ENCODE results near the gene RBM5.

Gene RBM5

GRCh38 chr3:50132421-50133282 lies 43.9 kb downstream of the RBM5 start:
- no peak overlapping the region for H3K14ac ChIP-seq (ENCODE audit: low read length)
- WGBS (ENCODE audit: extremely low coverage, insufficient coverage, insufficient read length): no CpG with 5 or more reads among the region's 6 CpGs
- H2AFZ ChIP-seq (ENCODE audit: insufficient read depth, low read length, poor library complexity): no peak overlapping the region
- H3K27me3 ChIP-seq (ENCODE audit: insufficient read depth, low read length): no peaks in the 10 kb centered on the region
- no peak overlapping the region for H2AK5ac ChIP-seq (ENCODE audit: low read length)
- H3K79me1 ChIP-seq (ENCODE audit: low read length): no peaks in the 10 kb centered on the region
- no peak overlapping the region for H2BK5ac ChIP-seq (ENCODE audit: low read depth, low read length, poor library complexity)
- H3K23ac ChIP-seq (ENCODE audit: low read length): no peak overlapping the region
- H3K4me3 ChIP-seq (ENCODE audit: low read depth, low read length): no peak overlapping the region
- H3K4ac ChIP-seq (ENCODE audit: low read depth, low read length): no peak overlapping the region
- no peak overlapping the region for H3K18ac ChIP-seq (ENCODE audit: low read length)
- peaks cover 2% of the 10 kb centered on the region for H3K9me3 ChIP-seq (ENCODE audit: insufficient read depth, low read depth, low read length)
- H3K27ac ChIP-seq (ENCODE audit: low read depth, low read length): no peak overlapping the region
- no peaks in the 10 kb centered on the region for H3K79me2 ChIP-seq (ENCODE audit: control insufficient read depth, insufficient read depth, low read length, poor library complexity)
- H4K8ac ChIP-seq (ENCODE audit: low read depth, low read length): no peak overlapping the region
- no peaks in the 10 kb centered on the region for H3K4me1 ChIP-seq (ENCODE audit: control insufficient read depth in 1 of 2, insufficient read depth in 2 of 2, low read length in 2 of 2)
- H4K12ac ChIP-seq (ENCODE audit: low read depth, low read length): no peak overlapping the region
- no peak overlapping the region for H3K9ac ChIP-seq (ENCODE audit: low read length)
- DNase-seq: no peak
- H4K91ac ChIP-seq (ENCODE audit: low read depth, low read length): no peak overlapping the region
- no peak overlapping the region for H3K4me2 ChIP-seq (ENCODE audit: low read length)
- no peak overlapping the region for H2BK12ac ChIP-seq (ENCODE audit: low read length)
- H3K36me3 ChIP-seq (ENCODE audit: control insufficient read depth in 1 of 2, insufficient read depth in 2 of 2, low read length in 2 of 2): no peaks in the 10 kb centered on the region
- H2BK120ac ChIP-seq (ENCODE audit: insufficient read depth, low read length, poor library complexity): no peak overlapping the region

GRCh38 chr3:50133283-50133615 lies 44.5 kb downstream of the RBM5 start:
- H3K36me3 ChIP-seq (ENCODE audit: control insufficient read depth in 1 of 2, insufficient read depth in 2 of 2, low read length in 2 of 2): no peaks in the 10 kb centered on the region
- no peak overlapping the region for H2AK5ac ChIP-seq (ENCODE audit: low read length)
- WGBS (ENCODE audit: extremely low coverage, insufficient coverage, insufficient read length): no CpG with 5 or more reads among the region's 4 CpGs
- H3K9me3 ChIP-seq (ENCODE audit: insufficient read depth, low read depth, low read length): peaks cover 2% of the 10 kb centered on the region
- DNase-seq: no peak
- H3K23ac ChIP-seq (ENCODE audit: low read length): no peak overlapping the region
- H3K4me2 ChIP-seq (ENCODE audit: low read length): no peak overlapping the region
- H3K14ac ChIP-seq (ENCODE audit: low read length): no peak overlapping the region
- H3K4me3 ChIP-seq (ENCODE audit: low read depth, low read length): no peak overlapping the region
- H3K18ac ChIP-seq (ENCODE audit: low read length): no peak overlapping the region
- no peaks in the 10 kb centered on the region for H3K79me2 ChIP-seq (ENCODE audit: control insufficient read depth, insufficient read depth, low read length, poor library complexity)
- no peak overlapping the region for H2AFZ ChIP-seq (ENCODE audit: insufficient read depth, low read length, poor library complexity)
- no peaks in the 10 kb centered on the region for H3K4me1 ChIP-seq (ENCODE audit: control insufficient read depth in 1 of 2, insufficient read depth in 2 of 2, low read length in 2 of 2)
- no peaks in the 10 kb centered on the region for H3K27me3 ChIP-seq (ENCODE audit: insufficient read depth, low read length)
- no peak overlapping the region for H2BK120ac ChIP-seq (ENCODE audit: insufficient read depth, low read length, poor library complexity)
- no peak overlapping the region for H3K27ac ChIP-seq (ENCODE audit: low read depth, low read length)
- no peak overlapping the region for H2BK5ac ChIP-seq (ENCODE audit: low read depth, low read length, poor library complexity)
- H3K9ac ChIP-seq (ENCODE audit: low read length): no peak overlapping the region
- no peak overlapping the region for H4K12ac ChIP-seq (ENCODE audit: low read depth, low read length)
- no peak overlapping the region for H4K8ac ChIP-seq (ENCODE audit: low read depth, low read length)
- no peaks in the 10 kb centered on the region for H3K79me1 ChIP-seq (ENCODE audit: low read length)
- H2BK12ac ChIP-seq (ENCODE audit: low read length): no peak overlapping the region
- no peak overlapping the region for H3K4ac ChIP-seq (ENCODE audit: low read depth, low read length)
- H4K91ac ChIP-seq (ENCODE audit: low read depth, low read length): no peak overlapping the region

- Histone ChIP-seq H2BK5ac (ENCODE audit: low read depth, low read length, poor library complexity) (no peak overlapping the region), H3K9me3 (ENCODE audit: insufficient read depth, low read depth, low read length) (peaks cover 2% of the 10 kb centered on the region), H3K9ac (ENCODE audit: low read length) (no peak overlapping the region), H3K27me3 (ENCODE audit: insufficient read depth, low read length) (no peaks in the 10 kb centered on the region), H3K27ac (ENCODE audit: low read depth, low read length) (no peak overlapping the region), H3K4me3 (ENCODE audit: low read depth, low read length) (no peak overlapping the region), H4K12ac (ENCODE audit: low read depth, low read length) (no peak overlapping the region), H2AK5ac (ENCODE audit: low read length) (no peak overlapping the region), H2BK12ac (ENCODE audit: low read length) (no peak overlapping the region), H4K8ac (ENCODE audit: low read depth, low read length) (no peak overlapping the region), H3K4me2 (ENCODE audit: low read length) (no peak overlapping the region), H3K14ac (ENCODE audit: low read length) (no peak overlapping the region), H3K79me2 (ENCODE audit: control insufficient read depth, insufficient read depth, low read length, poor library complexity) (no peaks in the 10 kb centered on the region), H3K23ac (ENCODE audit: low read length) (no peak overlapping the region), H2BK120ac (ENCODE audit: insufficient read depth, low read length, poor library complexity) (no peak overlapping the region), H4K91ac (ENCODE audit: low read depth, low read length) (no peak overlapping the region), H3K79me1 (ENCODE audit: low read length) (no peaks in the 10 kb centered on the region), H3K4me1 (ENCODE audit: control insufficient read depth in 1 of 2, insufficient read depth in 2 of 2, low read length in 2 of 2) (peaks cover 2 to 6% of the 10 kb centered on the region in 2 experiments), H3K18ac (ENCODE audit: low read length) (no peak overlapping the region), H3K4ac (ENCODE audit: low read depth, low read length) (no peak overlapping the region), H2AFZ (ENCODE audit: insufficient read depth, low read length, poor library complexity) (no peak overlapping the region), H3K36me3 (ENCODE audit: control insufficient read depth in 1 of 2, insufficient read depth in 2 of 2, low read length in 2 of 2) (no peaks in the 10 kb centered on the region)
- WGBS (ENCODE audit: extremely low coverage, insufficient coverage, insufficient read length): no CpG with 5 or more reads among the region's 2 CpGs
- no peak for DNase-seq
Measured at GRCh38 chr3:50134367-50134766, 45.6 kb downstream of the RBM5 start.

- no peak overlapping the region for H2AK5ac ChIP-seq (ENCODE audit: low read length)
- no peaks in the 10 kb centered on the region for H3K36me3 ChIP-seq (ENCODE audit: control insufficient read depth in 1 of 2, insufficient read depth in 2 of 2, low read length in 2 of 2)
- H3K23ac ChIP-seq (ENCODE audit: low read length): no peak overlapping the region
- H3K18ac ChIP-seq (ENCODE audit: low read length): no peak overlapping the region
- H2AFZ ChIP-seq (ENCODE audit: insufficient read depth, low read length, poor library complexity): no peak overlapping the region
- H3K79me2 ChIP-seq (ENCODE audit: control insufficient read depth, insufficient read depth, low read length, poor library complexity): no peaks in the 10 kb centered on the region
- no peaks in the 10 kb centered on the region for H3K27me3 ChIP-seq (ENCODE audit: insufficient read depth, low read length)
- H3K4ac ChIP-seq (ENCODE audit: low read depth, low read length): no peak overlapping the region
- no peak overlapping the region for H3K4me2 ChIP-seq (ENCODE audit: low read length)
- no peak overlapping the region for H4K8ac ChIP-seq (ENCODE audit: low read depth, low read length)
- H2BK5ac ChIP-seq (ENCODE audit: low read depth, low read length, poor library complexity): no peak overlapping the region
- H4K12ac ChIP-seq (ENCODE audit: low read depth, low read length): no peak overlapping the region
- H3K4me3 ChIP-seq (ENCODE audit: low read depth, low read length): no peak overlapping the region
- H3K14ac ChIP-seq (ENCODE audit: low read length): no peak overlapping the region
- peaks cover 2% of the 10 kb centered on the region for H3K9me3 ChIP-seq (ENCODE audit: insufficient read depth, low read depth, low read length)
- H2BK12ac ChIP-seq (ENCODE audit: low read length): no peak overlapping the region
- WGBS (ENCODE audit: extremely low coverage, insufficient coverage, insufficient read length): no CpG with 5 or more reads among the region's 5 CpGs
- no peak for DNase-seq
- no peaks in the 10 kb centered on the region for H3K79me1 ChIP-seq (ENCODE audit: low read length)
- no peak overlapping the region for H3K27ac ChIP-seq (ENCODE audit: low read depth, low read length)
- peaks cover 2 to 6% of the 10 kb centered on the region in 2 experiments for H3K4me1 ChIP-seq (ENCODE audit: control insufficient read depth in 1 of 2, insufficient read depth in 2 of 2, low read length in 2 of 2)
- no peak overlapping the region for H2BK120ac ChIP-seq (ENCODE audit: insufficient read depth, low read length, poor library complexity)
- no peak overlapping the region for H4K91ac ChIP-seq (ENCODE audit: low read depth, low read length)
- no peak overlapping the region for H3K9ac ChIP-seq (ENCODE audit: low read length)
Measured at GRCh38 chr3:50135964-50136363, 47.2 kb downstream of the RBM5 start.

Measured in trophoblast cell (in vitro differentiated cells and primary cell).